Measurements from ENCODE around the gene POTEF. TPM values are rescaled to one million over a fixed set of nuclear protein-coding genes. Genes with fewer than 3 reads are reported as not detected.
"Not testable (repeated sequence)": the region's sequence is repeated elsewhere in the genome, so short reads cannot be mapped to it uniquely, and the experiment has no call there.

Gene POTEF
- total RNA-seq, 1 donor from 2014 or later = not detected

- DNase-seq = no peak
Observed at GRCh38 chr2:130152816-130153595, 24.0 kb upstream of the POTEF start.

GRCh38 chr2:130152136-130152815 lies 23.3 kb upstream of the POTEF start:
- not testable (repeated sequence) for DNase-seq

GRCh38 chr2:130151145-130151512 lies 22.1 kb upstream of the POTEF start:
- DNase-seq = not testable (repeated sequence)

- DNase-seq = no peak
Observed at GRCh38 chr2:130150181-130151144, 21.4 kb upstream of the POTEF start.

GRCh38 chr2:130148515-130148914 lies 19.5 kb upstream of the POTEF start:
- DNase-seq = not testable (repeated sequence)

GRCh38 chr2:130145006-130145414 lies 16.0 kb upstream of the POTEF start, which contains the start of gene CCDC74B:
CCDC74B (minus strand) TSS chr2:130145112; CDS start chr2:130144996, 116 bp downstream.
- DNase-seq = peak; percentile 48

GRCh38 chr2:130143266-130144039 lies 14.4 kb upstream of the POTEF start:
- DNase-seq = not testable (repeated sequence)

GRCh38 chr2:130142396-130143265 lies 13.6 kb upstream of the POTEF start:
- not testable (repeated sequence) for DNase-seq

- DNase-seq = not testable (repeated sequence)
Observed at GRCh38 chr2:130141645-130142370, 12.8 kb upstream of the POTEF start.

- not testable (repeated sequence) for DNase-seq
Observed at GRCh38 chr2:130141002-130141401, 12.0 kb upstream of the POTEF start.

GRCh38 chr2:130140516-130140915 lies 11.5 kb upstream of the POTEF start:
- DNase-seq = not testable (repeated sequence)

GRCh38 chr2:130139331-130140280 lies 10.6 kb upstream of the POTEF start:
- not testable (repeated sequence) for DNase-seq

GRCh38 chr2:130138841-130139251 lies 9.8 kb upstream of the POTEF start:
- not testable (repeated sequence) for DNase-seq

- DNase-seq = not testable (repeated sequence)
Observed at GRCh38 chr2:130138326-130138725, 9.3 kb upstream of the POTEF start.

- not testable (repeated sequence) for DNase-seq
Observed at GRCh38 chr2:130137118-130137517, 8.1 kb upstream of the POTEF start.

- DNase-seq = not testable (repeated sequence)
Observed at GRCh38 chr2:130136546-130136945, 7.5 kb upstream of the POTEF start.

- DNase-seq = no peak
Observed at GRCh38 chr2:130135692-130136541, 6.9 kb upstream of the POTEF start.

Measured in tongue (tissue), 2 donors.